H1 (cell line): ENCODE data around the gene RIMKLA. TPM values are rescaled to one million over a fixed set of nuclear protein-coding genes. Genes with fewer than 3 reads are reported as not detected.
A peak's percentile ranks its signal among the peaks of the same experiment; 100 is the strongest.

ENCODE experiments used
- ATF3 ChIP-seq: IDR thresholded peaks from 2 replicates; pipeline ENCODE4 v1.6.1; 2011; ENCODE audit warnings: low read depth, mild to moderate bottlenecking, low read length; ENCODE audit not compliant: insufficient read depth
- BRCA1 ChIP-seq: IDR thresholded peaks from 2 replicates; pipeline ENCODE4 v1.6.1; 2012; ENCODE audit warnings: low read depth, low read length, improper control_type of control experiment
- E2F6 ChIP-seq: IDR thresholded peaks from 2 replicates; pipeline ENCODE4 v1.6.1; 2012; ENCODE audit warnings: inconsistent platforms
- EGR1 ChIP-seq: IDR thresholded peaks from 2 replicates; pipeline ENCODE4 v1.6.1; 2011; ENCODE audit warnings: low read depth, low read length, borderline replicate concordance
- GABPA ChIP-seq: IDR thresholded peaks from 2 replicates; pipeline ENCODE4 v1.6.1; 2011; ENCODE audit warnings: mild to moderate bottlenecking, low read length, moderate library complexity, borderline replicate concordance; ENCODE audit not compliant: insufficient read depth
- HDAC2 ChIP-seq, 2 experiments: fragments of 300-600 bp in 1 of 2; sonication (generic) in 1 of 2; IDR thresholded peaks; 2 replicates each; pipeline ENCODE4 v1.6.1; 2011 to 2012; ENCODE audit warnings: low read depth in 2 of 2, low read length in 2 of 2, mild to moderate bottlenecking in 2 of 2, moderate library complexity in 2 of 2, borderline replicate concordance in 1 of 2, inconsistent platforms in 1 of 2
- HDAC6 ChIP-seq: IDR thresholded peaks from one replicate; pipeline ENCODE4 v1.7.1; 2012; ENCODE audit warnings: low read depth, mild to moderate bottlenecking, inconsistent platforms, low read length, moderate library complexity
- MAX ChIP-seq: IDR thresholded peaks from 2 replicates; pipeline ENCODE4 v1.6.1; 2012; ENCODE audit warnings: inconsistent platforms
- NANOG ChIP-seq: IDR thresholded peaks from 2 replicates; pipeline ENCODE4 v1.6.1; 2011; ENCODE audit warnings: low read length, low read depth, mild to moderate bottlenecking, inconsistent platforms; ENCODE audit not compliant: insufficient read depth, poor library complexity, severe bottlenecking
- NRF1 ChIP-seq: IDR thresholded peaks from 2 replicates; pipeline ENCODE4 v1.6.1; 2011; ENCODE audit warnings: mild to moderate bottlenecking, low read depth, low read length, improper control_type of control experiment
- RFX5 ChIP-seq: IDR thresholded peaks from 2 replicates; pipeline ENCODE4 v1.6.1; 2011; ENCODE audit warnings: low read depth, low read length, improper control_type of control experiment, borderline replicate concordance
- RNF2 ChIP-seq: fragments of 200-900, 300-1000 bp; sonication (generic); IDR thresholded peaks from 2 replicates; pipeline ENCODE4 v1.7.1; 2016; ENCODE audit warnings: borderline replicate concordance, low read depth, mild to moderate bottlenecking, antibody characterized with exemption, low read length; ENCODE audit not compliant: poor library complexity, severe bottlenecking; ENCODE audit errors: missing control alignments
- RXRA ChIP-seq: IDR thresholded peaks from 2 replicates; pipeline ENCODE4 v1.6.1; 2011; ENCODE audit warnings: low read depth, mild to moderate bottlenecking, low read length, moderate library complexity; ENCODE audit not compliant: insufficient read depth
- SP4 ChIP-seq: IDR thresholded peaks from 2 replicates; pipeline ENCODE4 v1.6.1; 2012; ENCODE audit warnings: low read length, inconsistent platforms
- TAF7 ChIP-seq: optimal IDR thresholded peaks from 2 replicates; pipeline ENCODE3; 2011; ENCODE audit warnings: low read depth, mild to moderate bottlenecking, inconsistent platforms, low read length, moderate library complexity, borderline replicate concordance
- TBP ChIP-seq: IDR thresholded peaks from 2 replicates; pipeline ENCODE4 v1.6.1; 2011; ENCODE audit warnings: low read depth, low read length, improper control_type of control experiment
- TCF12 ChIP-seq: IDR thresholded peaks from 2 replicates; pipeline ENCODE4 v1.6.1; 2011; ENCODE audit warnings: low read depth, mild to moderate bottlenecking, low read length
- TEAD4 ChIP-seq: IDR thresholded peaks from 2 replicates; pipeline ENCODE4 v1.6.1; 2012; ENCODE audit warnings: low read depth, low read length, inconsistent platforms, mixed read lengths
- YY1 ChIP-seq: IDR thresholded peaks from 2 replicates; pipeline ENCODE4 v1.6.1; 2011; ENCODE audit warnings: low read depth, mild to moderate bottlenecking, low read length
- polyA plus RNA-seq, 7 experiments: library from polyadenylated mRNA; depleted of rRNA in 3 of 7; stranded (reverse) in 5 of 7; unstranded in 2 of 7; fragments of >200 nt in 5 of 7; fragments of 200-250 nt in 2 of 7; gene quantifications; 1 replicate in 5 of 7; 2 replicates in 1 of 7; 4 replicates in 1 of 7; pipeline versions ENCODE4 v1.2.1 to v1.2.3, GENCODE V29; 2011 to 2013; ENCODE audit warnings: missing spikeins in 2 of 7, mixed read lengths in 2 of 7
- total RNA-seq: library from RNA; stranded (reverse); fragmentation: NEBNext Ultra II Directional; extraction: Animal tissue kit (Norgen Biotek cat#: 25700); gene quantifications from 2 replicates; pipeline ENCODE4 v1.2.1, GENCODE V29; 2021

Gene RIMKLA
- total and polyA plus RNA-seq, 2 of the 8 experiments (the other 6 are each of a cell fraction or from before 2014, with no cell fraction given), result 3.2 to 5.8 TPM

GRCh38 chr1:42456010-42456753, 75.6 kb downstream of the RIMKLA start, which contains the start of the genes PPCS and ZMYND12 (continued):
- TF ChIP-seq TEAD4 (no peak), BRCA1 (no peak), HDAC6 (no peak), SP4 (no peak), NRF1 (peak; percentile 75), NANOG (no peak), RXRA (no peak), TAF7 (peak; percentile 27), TBP (peak; percentile 39; the same call in 1 of the 2 replicates), RNF2 (no peak), ATF3 (peak; percentile 73; the same call in 1 of the 2 replicates), HDAC2 (IDR thresholded peaks at IDR 0.05; ENCODE audit: borderline replicate concordance in 1 of 2, low read depth in 2 of 2, low read length in 2 of 2) (peak in 1 of 2 experiments; percentile 84; a peak in 2 of 4 replicates), E2F6 (no peak), GABPA (no peak), YY1 (peak; percentile 71), EGR1 (peak; percentile 71), TCF12 (no peak), MAX (peak; percentile 69), RFX5 (no peak)
